ENCODE data around the gene CCSAP.

- TF ChIP-seq BRD4 (CRISPR knock-in tag; IDR thresholded peaks at IDR 0.05), result no peak
- TF ChIP-seq POLR2AphosphoS5 (IDR thresholded peaks at IDR 0.05; ENCODE audit: low read depth, low read length), result no peak
These were observed 6.5 kb downstream of the CCSAP start for GRCh38 chr1:229336345-229336744.
